GM12875 (cell line): ENCODE measurements around the gene RNF214.

ENCODE experiments used
- H3K4me3 ChIP-seq: one replicate; pipeline ENCODE4 v1.5.1; 2011; ENCODE audit warnings: low read depth, low read length, control low read depth
- CTCF ChIP-seq: IDR thresholded peaks from 2 replicates; pipeline ENCODE4 v1.5.1; 2011; ENCODE audit warnings: low read depth, mild to moderate bottlenecking, control low read depth, inconsistent platforms, low read length, moderate library complexity, borderline replicate concordance; ENCODE audit not compliant: insufficient read depth

The RNF214 gene

GRCh38 chr11:117210620-117211019 is 21.9 kb upstream of the RNF214 start:
- no peak overlapping the region for H3K4me3 ChIP-seq
- no peak for TF ChIP-seq CTCF

- no peak overlapping the region for H3K4me3 ChIP-seq
- no peak for TF ChIP-seq CTCF
Observed at GRCh38 chr11:117212697-117213355, 19.6 kb upstream of the RNF214 start.

- no peak for TF ChIP-seq CTCF
- H3K4me3 ChIP-seq: no peak overlapping the region
Observed at GRCh38 chr11:117214404-117215110, 17.9 kb upstream of the RNF214 start.

GRCh38 chr11:117217141-117218084 is 15.1 kb upstream of the RNF214 start:
- no peak for TF ChIP-seq CTCF
- H3K4me3 ChIP-seq: no peak overlapping the region

GRCh38 chr11:117218133-117218915 is 14.1 kb upstream of the RNF214 start:
- no peak overlapping the region for H3K4me3 ChIP-seq
- no peak for TF ChIP-seq CTCF

GRCh38 chr11:117219001-117219400 is 13.5 kb upstream of the RNF214 start:
- no peak for TF ChIP-seq CTCF
- no peak overlapping the region for H3K4me3 ChIP-seq
